CD4-positive, alpha-beta T cell treated with Interleukin-1 beta for 1 hour (primary cell): ENCODE measurements around the gene LDHD.
"Not testable (repeated sequence)": the region's sequence is repeated elsewhere in the genome, so short reads cannot be mapped to it uniquely, and the experiment has no call there.

Experiments
- DNase-seq, 2 donors: peaks; one replicate each; pipeline ENCODE4 v3.0.0-alpha.2; 2020 to 2022

LDHD gene

GRCh38 chr16:75116081-75116910 is at the start of gene LDHD:
TSS of gene LDHD (minus strand) at chr16:75116780. CDS start at chr16:75116720, 60 bp downstream.
- DNase-seq: peak in 1 of 2 donors; percentile 45

GRCh38 chr16:75160386-75160785 is 43.8 kb upstream of the LDHD start:
- DNase-seq: no peak

- DNase-seq: no peak
These were observed 36.1 kb upstream of the LDHD start for GRCh38 chr16:75152635-75153034.

GRCh38 chr16:75151798-75152197 is 35.2 kb upstream of the LDHD start:
- no peak for DNase-seq

GRCh38 chr16:75148311-75149195 is 32.0 kb upstream of the LDHD start, which contains the start of gene ZFP1:
TSS of gene ZFP1 (plus strand) at chr16:75148524. CDS start at chr16:75152952, 4,428 bp downstream.
- peak; percentile 93 to 95 for DNase-seq

- DNase-seq: no peak
These were observed 31.4 kb upstream of the LDHD start for GRCh38 chr16:75147968-75148310.

- no peak for DNase-seq
These were observed 27.4 kb upstream of the LDHD start for GRCh38 chr16:75143941-75144340.

GRCh38 chr16:75139498-75139897 is 22.9 kb upstream of the LDHD start:
- no peak for DNase-seq

GRCh38 chr16:75138636-75139035 is 22.1 kb upstream of the LDHD start:
- DNase-seq: no peak

GRCh38 chr16:75138233-75138632 is 21.7 kb upstream of the LDHD start:
- DNase-seq: no peak

GRCh38 chr16:75131081-75131480 is 14.5 kb upstream of the LDHD start:
- no peak for DNase-seq

- no peak for DNase-seq
These were observed 13.7 kb upstream of the LDHD start for GRCh38 chr16:75130150-75130771.

GRCh38 chr16:75129421-75130149 is 13.0 kb upstream of the LDHD start:
- DNase-seq: not testable (repeated sequence)

- no peak for DNase-seq
These were observed 11.3 kb upstream of the LDHD start for GRCh38 chr16:75127713-75128415.

- no peak for DNase-seq
These were observed 6.0 kb upstream of the LDHD start for GRCh38 chr16:75122609-75123008.

GRCh38 chr16:75121949-75122568 is 5.5 kb upstream of the LDHD start:
- no peak for DNase-seq

- no peak for DNase-seq
These were observed 3.7 kb upstream of the LDHD start for GRCh38 chr16:75120253-75120652.

GRCh38 chr16:75118943-75119539 is 2.5 kb upstream of the LDHD start:
- DNase-seq: no peak

- DNase-seq: no peak
These were observed 298 bp upstream of the LDHD start for GRCh38 chr16:75116911-75117245.

GRCh38 chr16:75114946-75115825 is 1.4 kb downstream of the LDHD start:
- DNase-seq: no peak
